ENCODE measurements around the gene SNTA1. TPM values are rescaled to one million over a fixed set of nuclear protein-coding genes. Genes with fewer than 3 reads are reported as not detected.

Gene SNTA1
- total RNA-seq: 28.8 and 46.6 TPM in 2 replicates
- polyA plus RNA-seq: 17.2 and 18.2 TPM in 2 replicates
- polyA plus RNA-seq (2012): 25.6 and 29.4 TPM in 2 replicates
- polyA minus RNA-seq (ENCODE audit: low replicate concordance): 36.6 and 41.3 TPM in 2 replicates

- no peaks in the 10 kb centered on the region for H3K9me3 ChIP-seq (ENCODE audit: control insufficient read depth, insufficient read depth, low read depth, low read length)
- no peaks in the 10 kb centered on the region for H3K36me3 ChIP-seq (ENCODE audit: control insufficient read depth, insufficient read depth, low read length)
- TF ChIP-seq CTCF (conservative IDR thresholded peaks at IDR 0.05 in 1 of 2, IDR thresholded peaks at IDR 0.05 in 1 of 2; ENCODE audit: low read depth in 1 of 2, low read length in 2 of 2) (no peak), EZH2 (IDR thresholded peaks at IDR 0.05; ENCODE audit: low read length, missing control alignments) (no peak)
- H3K27ac ChIP-seq (ENCODE audit: insufficient read depth, low read length): peak within 1 kb of the TSS; percentile 23
- no peaks in the 10 kb centered on the region for H3K27me3 ChIP-seq (ENCODE audit: control insufficient read depth, insufficient read depth, low read length)
- H4K20me1 ChIP-seq (ENCODE audit: control insufficient read depth, extremely low read depth, insufficient read depth, low read length): no peaks in the 10 kb centered on the region
- peak within 1 kb of the TSS; percentile 94 for H3K4me2 ChIP-seq (ENCODE audit: extremely low read depth, insufficient read depth, low read length)
- H2AFZ ChIP-seq (ENCODE audit: low read length): peak within 1 kb of the TSS; percentile 98
- H3K79me2 ChIP-seq (ENCODE audit: control insufficient read depth, insufficient read depth, low read length): no peaks in the 10 kb centered on the region
- peaks cover 4% of the 10 kb centered on the region for H3K4me1 ChIP-seq (ENCODE audit: control insufficient read depth, extremely low read depth, insufficient read depth, low read length)
- peak within 1 kb of the TSS; percentile 75 for H3K9ac ChIP-seq (ENCODE audit: insufficient read depth, low read length)
- H3K4me3 ChIP-seq (replicated peaks in 1 of 4; ENCODE audit: control extremely low read depth in 1 of 4, insufficient read depth in 1 of 4, low read depth in 3 of 4, low read length in 4 of 4): peak within 1 kb of the TSS; percentile 66 to 80 (median 75)
- DNase-seq (ENCODE audit: low read depth in 2 of 2): peak; percentile 71 to 78
Measured at GRCh38 chr20:33443512-33444239, at the start of gene SNTA1. Gene SNTA1, minus strand, starts transcription at chr20:33443763. Its CDS starts 143 bp downstream, at chr20:33443620.

- Histone ChIP-seq H3K9me3 (ENCODE audit: control insufficient read depth, insufficient read depth, low read depth, low read length) (no peaks in the 10 kb centered on the region), H3K27ac (ENCODE audit: insufficient read depth, low read length) (peak overlapping the region; percentile 52), H3K4me2 (ENCODE audit: extremely low read depth, insufficient read depth, low read length) (peak overlapping the region; percentile 84), H3K4me3 (replicated peaks in 1 of 4; ENCODE audit: control extremely low read depth in 1 of 4, insufficient read depth in 1 of 4, low read depth in 3 of 4, low read length in 4 of 4) (peak overlapping the region; percentile 58 to 85 (median 74)), H3K79me2 (ENCODE audit: control insufficient read depth, insufficient read depth, low read length) (peaks cover 6% of the 10 kb centered on the region), H2AFZ (ENCODE audit: low read length) (peak overlapping the region; percentile 52), H3K4me1 (ENCODE audit: control insufficient read depth, extremely low read depth, insufficient read depth, low read length) (no peaks in the 10 kb centered on the region), H3K36me3 (ENCODE audit: control insufficient read depth, insufficient read depth, low read length) (no peaks in the 10 kb centered on the region), H3K9ac (ENCODE audit: insufficient read depth, low read length) (peak overlapping the region; percentile 77), H4K20me1 (ENCODE audit: control insufficient read depth, extremely low read depth, insufficient read depth, low read length) (no peaks in the 10 kb centered on the region), H3K27me3 (ENCODE audit: control insufficient read depth, insufficient read depth, low read length) (no peaks in the 10 kb centered on the region)
- peak in 1 of 2 donors; percentile 1 for DNase-seq (ENCODE audit: low read depth in 2 of 2)
- no peak for TF ChIP-seq EZH2 (IDR thresholded peaks at IDR 0.05; ENCODE audit: low read length, missing control alignments)
- no peak for TF ChIP-seq CTCF (conservative IDR thresholded peaks at IDR 0.05 in 1 of 2, IDR thresholded peaks at IDR 0.05 in 1 of 2; ENCODE audit: low read depth in 1 of 2, low read length in 2 of 2)
Measured at GRCh38 chr20:33490934-33491656, 47.5 kb upstream of the SNTA1 start.
